Suppressor macrophage treated with lipopolysaccharide for 1 hour (primary cell): Measurements from ENCODE around the gene BCL7C.
"Not testable (repeated sequence)": the region's sequence is repeated elsewhere in the genome, so short reads cannot be mapped to it uniquely, and the experiment has no call there.

Source experiments
- DNase-seq, 3 donors: peaks; one replicate each; pipeline ENCODE4 v3.0.0-alpha.2; 2020 to 2022

Gene BCL7C

DNA sequence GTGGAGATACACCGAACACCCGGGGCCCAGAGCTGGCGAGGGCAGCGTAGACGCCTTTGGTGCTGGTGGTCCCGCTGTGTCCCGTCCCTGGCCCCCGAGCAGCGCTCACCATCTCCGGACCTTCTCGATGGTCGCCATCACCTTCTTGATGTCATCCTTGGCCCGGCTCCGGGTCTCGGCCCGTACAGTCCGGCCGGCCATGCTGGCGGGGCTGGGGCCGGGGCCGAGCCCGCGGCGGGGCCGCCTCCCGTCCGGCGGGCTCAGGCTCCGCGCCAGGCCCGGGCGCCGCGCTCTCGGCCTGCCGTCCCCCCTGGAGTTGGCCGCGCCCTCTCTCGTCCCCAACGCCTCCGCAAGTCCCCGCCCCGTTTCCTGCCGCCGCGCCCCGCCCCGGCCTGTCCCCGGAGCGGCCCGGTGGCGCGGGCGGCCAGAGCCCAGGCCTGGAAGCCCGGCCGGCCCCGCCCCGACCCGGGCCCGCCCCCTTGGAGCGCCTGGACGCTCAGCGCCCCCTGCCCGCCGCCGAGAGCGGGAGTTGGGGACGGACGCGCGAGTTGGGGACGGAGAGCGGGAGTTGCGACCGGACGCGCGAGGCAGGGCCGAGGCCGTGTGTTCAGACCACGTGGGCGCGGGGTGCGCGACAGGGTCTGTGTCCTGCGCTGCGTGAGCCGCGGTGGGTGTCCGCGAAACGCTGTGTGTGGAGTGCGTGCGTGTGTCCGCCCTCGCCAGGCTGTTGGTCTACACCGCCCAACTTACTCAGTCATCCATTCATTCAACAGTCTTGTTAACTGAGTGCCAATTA, at the start of gene BCL7C:
Gene BCL7C, minus strand, starts transcription at position 334 of the 796 bp plus-strand sequence. Its CDS starts 133 bp downstream, at position 201.
- peak; percentile 93 to 99 (median 97) for DNase-seq

- no peak for DNase-seq
These were observed 48.5 kb upstream of the BCL7C start for GRCh38 chr16:30942426-30942806.

- peak; percentile 79 to 89 (median 85) for DNase-seq
These were observed 47.9 kb upstream of the BCL7C start for GRCh38 chr16:30941600-30942425.

DNA sequence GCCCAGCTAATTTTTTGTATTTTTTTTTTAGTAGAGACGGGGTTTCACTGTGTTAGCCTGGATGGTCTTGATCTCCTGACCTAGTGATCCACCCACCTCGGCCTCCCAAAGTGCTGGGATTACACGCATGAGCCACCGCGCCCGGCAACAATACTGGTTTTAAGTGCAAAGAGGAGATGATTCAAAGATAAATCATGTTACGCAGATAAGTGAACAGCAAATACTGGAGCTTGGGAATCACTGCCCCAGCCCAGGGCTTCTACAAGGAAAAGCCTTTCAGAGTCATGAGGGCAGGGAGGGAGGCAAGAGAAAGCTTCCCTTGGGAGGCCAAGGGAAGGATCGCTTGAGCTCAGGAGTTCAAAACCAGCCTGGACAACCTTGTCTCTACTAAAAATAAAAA, 45.7 kb upstream of the BCL7C start:
- DNase-seq: not testable (repeated sequence)

DNA sequence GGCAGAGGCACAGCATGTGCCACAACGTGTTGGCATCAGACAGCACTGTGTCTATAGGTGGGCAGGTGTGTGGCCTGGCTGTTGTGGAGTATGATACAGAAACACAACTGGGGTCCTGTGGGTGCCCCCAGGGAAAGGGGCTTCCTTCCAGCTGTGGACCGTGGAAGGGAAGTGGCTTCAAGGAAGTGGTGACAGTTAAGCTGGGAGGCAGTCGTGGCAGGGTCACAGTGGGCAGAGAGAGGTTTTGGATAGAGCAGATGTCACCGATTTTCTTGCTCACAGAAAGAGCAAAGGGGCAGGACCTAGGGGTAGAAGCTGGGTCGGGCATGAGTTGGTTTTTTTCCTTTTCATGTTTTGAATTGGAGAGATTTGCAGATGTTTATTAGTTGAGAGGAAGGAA, 43.8 kb upstream of the BCL7C start:
- DNase-seq: no peak

- DNase-seq: peak; percentile 76 to 83 (median 76)
These were observed 41.1 kb upstream of the BCL7C start for GRCh38 chr16:30934827-30935557.

DNA sequence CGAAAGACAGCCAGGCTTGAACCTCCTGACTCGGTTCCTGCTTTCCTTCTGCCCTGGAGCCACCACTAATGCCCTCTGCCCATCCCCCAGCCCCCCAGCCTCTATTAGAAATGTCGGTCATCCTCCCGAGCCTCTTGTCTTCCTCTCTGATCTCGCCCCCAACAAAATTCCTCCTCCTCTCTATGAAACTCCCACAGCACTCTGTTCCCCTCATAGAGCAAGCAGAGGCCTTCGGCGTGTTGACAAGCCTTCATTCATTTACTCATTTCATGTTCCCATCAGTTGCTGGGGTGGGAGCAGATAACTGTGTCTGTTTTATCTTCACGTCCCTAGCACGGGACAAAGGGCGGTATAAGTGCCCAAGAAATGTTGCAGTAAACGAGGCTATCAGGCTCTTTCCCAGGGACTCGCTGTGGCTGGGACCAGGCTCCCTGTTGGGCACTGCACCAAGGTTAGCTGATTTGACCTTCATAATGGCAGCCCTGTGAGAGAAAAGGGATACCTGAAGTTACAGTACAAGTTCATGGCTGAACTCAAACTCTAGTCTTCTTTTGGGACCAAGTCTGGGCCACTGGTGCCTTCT, 37.3 kb upstream of the BCL7C start:
- DNase-seq: no peak

DNA sequence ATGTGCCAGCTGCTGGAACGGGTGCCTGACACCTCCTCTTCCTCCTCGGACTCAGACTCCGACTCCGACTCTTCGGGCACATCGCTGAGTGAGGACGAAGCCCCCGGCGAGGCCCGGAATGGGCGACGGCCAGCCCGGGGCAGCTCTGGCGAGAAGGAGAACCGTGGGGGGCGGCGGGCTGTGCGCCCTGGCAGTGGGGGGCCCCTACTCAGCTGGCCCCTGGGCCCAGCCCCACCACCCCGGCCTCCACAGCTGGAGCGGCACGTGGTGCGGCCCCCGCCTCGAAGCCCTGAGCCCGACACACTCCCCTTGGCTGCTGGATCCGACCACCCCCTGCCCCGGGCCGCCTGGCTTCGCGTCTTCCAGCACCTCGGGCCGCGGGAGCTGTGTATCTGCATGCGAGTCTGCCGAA, 36.3 kb upstream of the BCL7C start:
- DNase-seq: no peak

GRCh38 chr16:30929167-30929566, 35.3 kb upstream of the BCL7C start:
- no peak for DNase-seq

GRCh38 chr16:30928390-30928789, 34.5 kb upstream of the BCL7C start:
- DNase-seq: no peak

- peak; percentile 49 to 59 (median 55) for DNase-seq
These were observed 34.0 kb upstream of the BCL7C start for GRCh38 chr16:30927789-30928378.

DNA sequence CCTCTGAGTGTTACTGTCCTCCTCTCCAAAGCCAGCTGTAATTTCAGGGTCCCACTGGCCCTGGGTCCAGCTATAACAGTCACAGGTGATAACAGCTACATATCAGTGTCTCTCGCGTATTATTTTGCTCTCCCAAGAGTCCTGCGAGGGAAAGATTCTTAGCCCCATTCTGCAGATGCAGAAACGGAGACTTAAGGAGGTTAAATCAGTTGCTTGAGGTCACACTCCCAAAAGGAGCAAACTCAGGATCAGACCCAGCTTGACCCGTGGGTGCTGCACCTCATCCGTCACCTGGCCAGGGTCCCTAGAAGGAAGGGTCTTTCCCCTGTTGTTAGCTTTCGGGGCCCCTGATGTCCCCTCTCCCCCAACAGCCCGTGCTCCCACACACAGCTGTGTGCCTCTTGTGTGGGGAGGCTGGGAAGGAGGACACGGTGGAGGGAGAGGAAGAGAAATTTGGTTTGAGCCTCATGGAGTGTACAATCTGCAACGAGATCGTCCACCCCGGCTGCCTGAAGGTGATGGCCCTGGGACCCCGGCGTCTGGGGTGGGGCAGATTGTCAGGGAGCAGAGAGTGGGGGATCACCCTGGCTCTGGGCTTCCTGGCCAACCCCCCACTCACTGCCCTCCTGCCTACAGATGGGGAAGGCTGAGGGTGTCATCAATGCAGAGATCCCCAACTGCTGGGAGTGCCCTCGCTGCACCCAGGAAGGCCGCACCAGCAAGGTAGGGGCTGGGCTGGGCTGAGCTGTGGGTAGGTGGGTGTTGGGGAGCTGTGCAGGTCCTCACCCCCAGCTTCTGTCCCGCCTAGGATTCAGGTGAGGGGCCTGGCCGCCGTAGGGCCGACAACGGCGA, 33.3 kb upstream of the BCL7C start:
- no peak for DNase-seq

- DNase-seq: no peak
These were observed 32.3 kb upstream of the BCL7C start for GRCh38 chr16:30925995-30926811.

GRCh38 chr16:30925632-30925987, 31.7 kb upstream of the BCL7C start:
- no peak for DNase-seq

- no peak for DNase-seq
These were observed 31.2 kb upstream of the BCL7C start for GRCh38 chr16:30924913-30925631.

DNA sequence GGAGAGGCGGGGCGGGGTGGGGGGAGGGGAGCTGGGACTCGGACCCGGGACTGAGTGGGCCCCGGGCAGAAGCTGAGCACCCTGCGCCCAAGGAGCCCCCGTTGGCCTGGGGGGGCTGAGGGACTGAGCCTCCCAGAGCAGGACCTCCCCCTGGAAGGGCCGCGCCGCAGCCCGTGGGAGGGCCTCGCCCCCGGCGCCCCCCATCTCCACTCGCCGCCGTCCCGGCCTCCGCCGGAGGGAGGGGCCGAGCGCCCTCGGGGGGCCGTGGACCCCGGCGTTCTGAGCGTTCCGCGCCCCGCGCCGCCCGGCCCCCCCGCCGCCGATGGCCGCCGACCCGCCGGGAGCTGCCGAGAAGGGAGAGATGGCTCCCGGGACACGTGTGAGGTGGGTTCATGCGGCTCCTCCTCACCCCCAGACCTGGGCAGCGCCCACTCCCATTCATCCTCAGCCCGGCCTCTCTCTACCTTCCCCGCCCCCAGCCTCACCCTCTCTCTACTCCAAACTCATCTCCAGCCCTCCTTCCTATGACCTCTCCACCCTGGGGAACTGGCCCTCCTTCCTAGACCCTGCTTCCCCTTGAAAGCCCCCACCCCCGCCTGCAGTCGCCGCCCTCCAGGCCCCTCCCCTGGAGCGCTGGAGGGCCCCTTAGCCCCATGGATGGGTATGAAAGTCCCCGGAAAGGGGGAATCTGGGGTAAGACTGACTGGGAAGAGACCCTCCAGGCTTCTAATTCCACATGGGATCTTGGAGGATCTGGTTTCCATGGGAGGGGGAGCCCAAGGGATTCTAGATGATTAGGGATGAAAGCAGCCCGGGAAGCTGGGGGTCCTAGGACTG, 30.4 kb upstream of the BCL7C start:
- DNase-seq: peak; percentile 63 to 82 (median 66)

- no peak for DNase-seq
These were observed 29.7 kb upstream of the BCL7C start, which contains the start of gene FBXL19 for GRCh38 chr16:30923554-30924075. FBXL19 (plus strand) TSS chr16:30923572; CDS start chr16:30925755, 2,183 bp downstream.

DNA sequence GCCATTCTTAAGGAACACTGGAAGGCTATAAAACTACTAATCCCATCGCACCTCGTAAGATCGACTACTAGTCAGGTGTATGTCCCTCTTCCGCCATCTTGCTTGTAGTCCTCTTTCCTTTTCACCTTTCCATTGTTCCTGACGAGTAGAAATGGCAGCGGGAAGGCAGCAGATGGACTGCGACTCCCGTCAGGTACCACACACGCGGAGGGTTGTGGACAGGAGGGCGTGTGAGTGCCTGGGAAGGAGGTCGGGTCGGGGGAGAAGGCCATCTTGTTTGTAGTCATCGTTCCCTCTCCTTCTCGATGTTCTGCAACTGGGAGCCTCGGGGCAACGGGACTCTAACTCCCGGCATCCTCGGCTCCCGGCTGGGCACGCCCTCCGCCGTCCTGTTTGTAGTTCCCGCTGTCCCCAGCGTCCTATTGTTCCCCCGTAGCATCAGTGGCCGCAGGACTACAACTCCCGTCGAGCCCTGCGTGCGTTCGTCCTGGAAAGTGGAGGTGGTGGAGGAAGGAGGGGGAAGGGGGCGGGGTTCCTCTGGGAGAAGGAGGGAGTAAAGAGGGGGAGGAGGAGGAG, 29.2 kb upstream of the BCL7C start:
- peak; percentile 99 to 100 (median 99) for DNase-seq
